ENCODE measurements around the gene ADCY3. TPM values are rescaled to one million over a fixed set of nuclear protein-coding genes. Genes with fewer than 3 reads are reported as not detected.

ADCY3 gene
- total RNA-seq, 1 experiment from 2014 or later = 39.5 TPM

DNA sequence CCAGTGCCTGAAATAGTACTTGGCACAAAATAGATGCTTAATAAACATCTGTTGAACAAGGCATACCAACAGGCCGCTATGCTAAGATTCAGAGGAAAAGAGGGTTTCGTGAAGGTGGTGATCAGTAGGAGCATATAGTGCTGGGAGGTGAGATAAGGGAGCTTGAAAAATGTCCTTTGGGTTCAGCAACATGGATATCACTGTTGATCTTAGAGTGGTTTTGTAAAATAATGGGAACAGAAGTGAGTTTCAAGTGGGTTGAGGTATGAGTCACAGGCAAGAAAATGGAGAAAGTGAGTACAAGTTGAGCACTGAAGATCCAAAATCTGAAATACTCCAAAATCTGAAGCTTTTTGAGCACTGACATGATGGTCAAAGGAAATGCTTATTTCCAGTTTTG, 122.4 kb downstream of the ADCY3 start:
- Mint-ChIP-seq H3K27me3 (ENCODE audit: low read depth) (no peaks in the 10 kb centered on the region), H3K9me3 (peaks cover 13 to 21% of the 10 kb centered on the region in 2 experiments), H3K36me3 (ENCODE audit: insufficient read depth in 1 of 3, low read depth in 3 of 3) (peaks cover 64 to 76% (median 64%) of the 10 kb centered on the region in 3 experiments), H3K4me3 (no peak overlapping the region), H3K4me1 (peaks cover 15 to 19% of the 10 kb centered on the region in 2 experiments), H3K27ac (0 out of 7 replicates have a peak overlapping the region, but pooled peaks of 1 of the 3 experiments have one; percentile 13)
- Histone ChIP-seq H3K56ac (ENCODE audit: insufficient read length, low read depth, low read length) (no peak overlapping the region), H3K4me2 (ENCODE audit: insufficient read depth, insufficient read length, low read length) (no peak overlapping the region), H4K5ac (ENCODE audit: insufficient read length, low read depth, low read length) (no peak overlapping the region), H3K27ac (ENCODE audit: insufficient read length, low read depth, low read length) (no peak overlapping the region), H2BK5ac (ENCODE audit: insufficient read length, low read length) (no peak overlapping the region), H2BK120ac (ENCODE audit: low read depth, low read length, poor library complexity, severe bottlenecking) (no peak overlapping the region), H3K79me2 (ENCODE audit: insufficient read depth, low read length) (peaks cover 41% of the 10 kb centered on the region; the same call in 1 of the 2 replicates), H3K9ac (ENCODE audit: extremely low read depth, insufficient read length, low read length) (no peak overlapping the region), H3K23me2 (ENCODE audit: insufficient read length, low read depth, low read length, poor library complexity, severe bottlenecking) (peaks cover 10% of the 10 kb centered on the region), H3K18ac (ENCODE audit: insufficient read length, low read depth, low read length) (no peak overlapping the region), H3K9me3 (ENCODE audit: control insufficient read depth, low read depth, low read length) (no peaks in the 10 kb centered on the region), H2AK5ac (ENCODE audit: insufficient read length, low read length) (no peak overlapping the region), H3K4me1 (ENCODE audit: insufficient read depth, low read length) (no peaks in the 10 kb centered on the region), H3K23ac (ENCODE audit: insufficient read length, low read depth, low read length) (no peak overlapping the region), H4K8ac (replicated peaks; ENCODE audit: insufficient read length, low read depth, low read length) (no peak overlapping the region), H3K14ac (ENCODE audit: insufficient read depth, low read length) (no peak overlapping the region), H4K91ac (ENCODE audit: insufficient read length, low read depth, low read length) (no peak overlapping the region), H3T11ph (ENCODE audit: low read length) (no peak overlapping the region), H2BK15ac (ENCODE audit: low read depth, low read length) (no peak overlapping the region), H2AFZ (ENCODE audit: low read length) (no peak overlapping the region), H2BK12ac (ENCODE audit: insufficient read length, low read depth, low read length) (no peak overlapping the region), H3K4ac (ENCODE audit: low read depth, low read length) (no peak overlapping the region), H3K27me3 (ENCODE audit: insufficient read depth, low read length) (no peaks in the 10 kb centered on the region), H3K79me1 (ENCODE audit: insufficient read depth, low read depth, low read length, poor library complexity, severe bottlenecking) (peaks cover 3% of the 10 kb centered on the region), H4K20me1 (ENCODE audit: control insufficient read depth, insufficient read depth, insufficient read length) (no peaks in the 10 kb centered on the region), H2BK20ac (ENCODE audit: low read depth, low read length, poor library complexity, severe bottlenecking) (no peak overlapping the region)
- TF ChIP-seq CTCF (conservative IDR thresholded peaks at IDR 0.05) = no peak
- no peak for DNase-seq
- no CpG with 5 or more reads among the region's 2 CpGs for WGBS (ENCODE audit: extremely low coverage, insufficient read length, low lambda C conversion rate)

All from H9 (cell line).